GM20000 (cell line): Measurements from ENCODE around the gene SNX27.

Experiments
- DNase-seq: peaks from one replicate; pipeline ENCODE4 v3.0.0; 2012; ENCODE audit warnings: low spot score
- CTCF ChIP-seq: IDR thresholded peaks from 2 replicates; pipeline ENCODE4 v1.5.1; 2012; ENCODE audit warnings: mild to moderate bottlenecking, control low read depth; ENCODE audit errors: extremely low read depth, missing control alignments

SNX27 gene

GRCh38 chr1:151711951-151712350, 100.1 kb downstream of the SNX27 start:
- DNase-seq, result no peak
- no peak for TF ChIP-seq CTCF

- no peak for DNase-seq
- TF ChIP-seq CTCF, result no peak
Measured at GRCh38 chr1:151713044-151713443, 101.2 kb downstream of the SNX27 start.

GRCh38 chr1:151713874-151714273, 102.0 kb downstream of the SNX27 start:
- no peak for TF ChIP-seq CTCF
- DNase-seq, result no peak

- no peak for DNase-seq
- TF ChIP-seq CTCF, result no peak
Measured at GRCh38 chr1:151714820-151715725, 103.2 kb downstream of the SNX27 start.

- no peak for DNase-seq
- TF ChIP-seq CTCF, result no peak
Measured at GRCh38 chr1:151715726-151716404, 104.0 kb downstream of the SNX27 start.

GRCh38 chr1:151716405-151716762, 104.5 kb downstream of the SNX27 start:
- no peak for DNase-seq

More at GRCh38 chr1:151716405-151716762, 104.5 kb downstream of the SNX27 start:
- TF ChIP-seq CTCF, result no peak
